Testis (tissue), 3 donors: ENCODE measurements around the gene RBM15. TPM values are rescaled to one million over a fixed set of nuclear protein-coding genes. Genes with fewer than 3 reads are reported as not detected.

Source experiments
- DNase-seq: peaks from one replicate; pipeline ENCODE4 v3.0.0-alpha.2; 2019
- H3K27ac ChIP-seq, 2 donors: fragments of 200-600 bp; sonication (generic); one replicate each; pipeline ENCODE4 v1.5.1; 2019
- H3K27me3 ChIP-seq: fragments of 200-600 bp; sonication (generic); one replicate; pipeline ENCODE4 v1.5.1; 2019
- H3K36me3 ChIP-seq: fragments of 200-600 bp; sonication (generic); one replicate; pipeline ENCODE4 v1.5.1; 2017; ENCODE audit warnings: low read depth; ENCODE audit errors: missing control alignments
- H3K4me1 ChIP-seq: fragments of 200-600 bp; sonication (generic); one replicate; pipeline ENCODE4 v1.5.1; 2019
- H3K4me3 ChIP-seq, 2 donors: fragments of 200-600 bp; sonication (generic); one replicate each; pipeline ENCODE4 v1.5.1; 2017 to 2019
- H3K9me3 ChIP-seq: fragments of 200-600 bp; sonication (generic); one replicate; pipeline ENCODE4 v1.5.1; 2017
- POLR2A ChIP-seq: fragments of 450-650 bp; IDR thresholded peaks from one replicate; pipeline ENCODE4 v1.6.1; 2017; ENCODE audit warnings: antibody characterized with exemption, mild to moderate bottlenecking, moderate library complexity
- WGBS, 2 donors: methylation state at CpG; one replicate each; pipeline ENCODE4 v1.1.5; 2018; 5-methylcytosine and 5-hydroxymethylcytosine counted together
- intact Hi-C: fragments of 100-400 bp; cut with DNase I; formaldehyde crosslinking; loops from one replicate; pipeline ENCODE4 v1.15.1; 2023; ENCODE audit warnings: low total_unique reads
- polyA plus RNA-seq: library from polyadenylated mRNA; stranded (reverse); fragments of 350-450 nt; fragmentation: Illumina TruSeq; extraction: RNeasy Lipid Tissue Mini Kit (QIAGEN cat#74804); gene quantifications from one replicate; pipeline ENCODE4 v1.2.3, GENCODE V29; 2014; ENCODE audit warnings: low read depth, low replicate concordance; ENCODE audit not compliant: insufficient read depth
- total RNA-seq, 2 donors: library from RNA; depleted of rRNA; stranded (reverse); fragments of >200 nt; gene quantifications; one replicate each; pipeline ENCODE4 v1.2.3, GENCODE V29; 2016
- TF ChIP-seq, protein P1 (sequence below), 3 experiments: fragments of 450-650 bp in 2 of 3; fragments of 200-600 bp in 1 of 3; sonication (generic) in 1 of 3; IDR thresholded peaks; one replicate each; pipeline ENCODE4 v1.5.1; 2016 to 2019; ENCODE audit warnings: antibody characterized with exemption in 3 of 3, mild to moderate bottlenecking in 2 of 3, moderate library complexity in 1 of 3

Gene RBM15
- total and polyA plus RNA-seq, 3 donors from 2014 or later, result 22.2 to 80.2 (median 72.8) TPM

DNA sequence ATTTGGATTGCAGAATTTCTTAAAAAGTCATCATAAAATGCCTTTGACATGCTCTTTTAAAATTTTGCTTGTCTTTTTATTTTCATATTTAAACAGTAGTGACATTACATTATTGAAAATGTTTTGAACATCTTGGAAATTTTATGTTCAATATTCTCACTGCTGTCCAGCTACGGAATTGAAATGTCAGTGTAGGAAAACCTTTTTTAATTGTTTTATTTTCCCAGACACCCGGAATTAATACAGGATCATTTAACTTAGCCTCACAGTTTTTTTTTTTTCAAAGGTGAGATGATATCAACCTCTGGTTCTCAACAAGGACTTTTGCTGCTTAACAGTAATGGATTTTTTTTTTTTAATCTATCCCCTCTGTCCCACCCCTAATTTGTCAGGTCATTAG lies 4.1 kb downstream of the RBM15 start:
- WGBS, 2 donors, result 71% methylated on average over 2 of the region's 2 CpGs
- no peak for TF ChIP-seq POLR2A
- TF ChIP-seq, protein P1, sequence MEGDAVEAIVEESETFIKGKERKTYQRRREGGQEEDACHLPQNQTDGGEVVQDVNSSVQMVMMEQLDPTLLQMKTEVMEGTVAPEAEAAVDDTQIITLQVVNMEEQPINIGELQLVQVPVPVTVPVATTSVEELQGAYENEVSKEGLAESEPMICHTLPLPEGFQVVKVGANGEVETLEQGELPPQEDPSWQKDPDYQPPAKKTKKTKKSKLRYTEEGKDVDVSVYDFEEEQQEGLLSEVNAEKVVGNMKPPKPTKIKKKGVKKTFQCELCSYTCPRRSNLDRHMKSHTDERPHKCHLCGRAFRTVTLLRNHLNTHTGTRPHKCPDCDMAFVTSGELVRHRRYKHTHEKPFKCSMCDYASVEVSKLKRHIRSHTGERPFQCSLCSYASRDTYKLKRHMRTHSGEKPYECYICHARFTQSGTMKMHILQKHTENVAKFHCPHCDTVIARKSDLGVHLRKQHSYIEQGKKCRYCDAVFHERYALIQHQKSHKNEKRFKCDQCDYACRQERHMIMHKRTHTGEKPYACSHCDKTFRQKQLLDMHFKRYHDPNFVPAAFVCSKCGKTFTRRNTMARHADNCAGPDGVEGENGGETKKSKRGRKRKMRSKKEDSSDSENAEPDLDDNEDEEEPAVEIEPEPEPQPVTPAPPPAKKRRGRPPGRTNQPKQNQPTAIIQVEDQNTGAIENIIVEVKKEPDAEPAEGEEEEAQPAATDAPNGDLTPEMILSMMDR (IDR thresholded peaks at IDR 0.05), result no peak
- Histone ChIP-seq H3K4me3 (no peak overlapping the region), H3K36me3 (no peaks in the 10 kb centered on the region), H3K27me3 (no peaks in the 10 kb centered on the region), H3K9me3 (no peaks in the 10 kb centered on the region), H3K4me1 (peaks cover 35% of the 10 kb centered on the region), H3K27ac (no peak overlapping the region)
- no peak for DNase-seq
- intact Hi-C loops, result loop anchor here (10.0 kb wide), 1 partner anchor 62 kb away; the partner anchor contains the start of gene LAMTOR5

DNA sequence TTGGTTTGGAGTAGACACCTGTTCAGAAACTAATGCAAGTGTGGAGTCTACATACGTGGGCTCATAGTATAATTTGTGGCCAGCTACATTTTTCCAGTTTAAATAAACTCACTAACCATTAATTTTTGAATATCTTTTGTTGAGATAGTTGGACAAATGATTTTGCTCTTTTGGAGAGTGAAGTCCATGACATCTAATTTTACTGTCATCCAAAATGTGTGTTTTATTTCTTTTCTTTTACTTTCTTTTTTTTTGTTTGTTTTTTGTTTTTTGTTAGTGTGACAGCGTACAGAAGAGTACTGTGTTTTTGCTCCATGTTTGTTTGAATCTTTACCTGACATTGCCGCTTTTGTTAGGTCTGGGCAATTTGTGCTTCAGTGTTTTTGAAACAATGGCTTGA lies 5.0 kb downstream of the RBM15 start:
- H3K9me3 ChIP-seq, result no peaks in the 10 kb centered on the region
- TF ChIP-seq POLR2A, result no peak
- TF ChIP-seq, protein P1 (IDR thresholded peaks at IDR 0.05), result no peak
- no peaks in the 10 kb centered on the region for H3K27me3 ChIP-seq
- intact Hi-C loops, result loop anchor here (10.0 kb wide), 1 partner anchor 61 kb away; the partner anchor contains the start of gene LAMTOR5
- 85% methylated on average over 3 of the region's 3 CpGs for WGBS, 2 donors
- H3K4me1 ChIP-seq, result peaks cover 44% of the 10 kb centered on the region
- no peak for DNase-seq
- no peak overlapping the region for H3K4me3 ChIP-seq
- H3K27ac ChIP-seq, result no peak overlapping the region
- H3K36me3 ChIP-seq, result no peaks in the 10 kb centered on the region

DNA sequence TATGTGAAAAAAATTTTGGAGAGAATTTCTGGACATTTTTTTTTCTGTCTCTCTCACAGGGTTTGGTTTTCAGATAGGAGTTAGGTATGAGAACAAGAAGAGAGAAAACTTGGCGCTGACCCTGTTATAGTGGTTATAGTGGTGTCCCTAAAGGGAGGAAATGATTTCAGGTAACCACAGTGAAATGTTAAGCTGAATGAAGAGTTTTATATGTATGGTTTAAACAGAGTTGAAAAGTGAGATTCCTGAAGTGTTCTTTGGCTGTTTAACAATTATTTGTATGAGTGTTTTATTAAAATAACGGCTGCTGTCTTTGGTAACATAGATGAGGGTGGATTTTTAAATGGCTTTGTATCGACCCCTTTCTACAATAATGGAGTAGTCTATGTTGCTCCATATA lies 6.3 kb downstream of the RBM15 start:
- H3K4me3 ChIP-seq, result no peak overlapping the region
- 88 to 89% methylated on average over 3 of the region's 3 CpGs for WGBS, 2 donors
- H3K9me3 ChIP-seq, result no peaks in the 10 kb centered on the region
- H3K27ac ChIP-seq, result no peak overlapping the region
- no peaks in the 10 kb centered on the region for H3K36me3 ChIP-seq
- H3K4me1 ChIP-seq, result peaks cover 45% of the 10 kb centered on the region
- no peaks in the 10 kb centered on the region for H3K27me3 ChIP-seq
- intact Hi-C loops, result loop anchor here (10.0 kb wide), 1 partner anchor 59 kb away; the partner anchor contains the start of gene LAMTOR5
- TF ChIP-seq, protein P1 (IDR thresholded peaks at IDR 0.05), result no peak
- TF ChIP-seq POLR2A, result no peak
- no peak for DNase-seq

DNA sequence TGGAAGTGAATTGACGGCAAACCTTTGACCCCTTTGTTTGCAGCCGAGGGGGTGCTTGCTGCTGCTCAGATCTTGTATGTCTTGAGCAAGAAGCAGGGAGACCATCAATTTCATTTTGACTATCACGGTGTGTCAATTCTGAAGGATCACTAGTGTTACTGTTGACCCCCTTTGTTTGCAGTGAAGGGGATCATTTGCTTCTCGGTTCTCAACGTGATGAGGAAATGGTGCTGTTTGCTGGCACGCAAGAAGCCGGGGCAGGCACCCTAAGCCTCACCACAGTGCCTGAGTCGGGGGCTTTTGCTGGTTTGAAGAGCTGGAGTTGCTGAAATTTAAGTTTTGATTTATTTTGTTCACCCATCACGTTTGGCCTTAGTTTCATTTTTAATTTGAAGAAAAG lies 7.5 kb downstream of the RBM15 start:
- 68% methylated on average over 9 of the region's 9 CpGs for WGBS, 2 donors
- no peak for DNase-seq
- no peaks in the 10 kb centered on the region for H3K9me3 ChIP-seq
- TF ChIP-seq POLR2A, result no peak
- TF ChIP-seq, protein P1 (IDR thresholded peaks at IDR 0.05), result no peak
- peaks cover 33% of the 10 kb centered on the region for H3K4me1 ChIP-seq
- H3K4me3 ChIP-seq, result no peak overlapping the region
- intact Hi-C loops, result loop anchor here (10.0 kb wide), 1 partner anchor 58 kb away; the partner anchor contains the start of gene LAMTOR5
- H3K27ac ChIP-seq, result no peak overlapping the region
- no peaks in the 10 kb centered on the region for H3K27me3 ChIP-seq
- H3K36me3 ChIP-seq, result no peaks in the 10 kb centered on the region

DNA sequence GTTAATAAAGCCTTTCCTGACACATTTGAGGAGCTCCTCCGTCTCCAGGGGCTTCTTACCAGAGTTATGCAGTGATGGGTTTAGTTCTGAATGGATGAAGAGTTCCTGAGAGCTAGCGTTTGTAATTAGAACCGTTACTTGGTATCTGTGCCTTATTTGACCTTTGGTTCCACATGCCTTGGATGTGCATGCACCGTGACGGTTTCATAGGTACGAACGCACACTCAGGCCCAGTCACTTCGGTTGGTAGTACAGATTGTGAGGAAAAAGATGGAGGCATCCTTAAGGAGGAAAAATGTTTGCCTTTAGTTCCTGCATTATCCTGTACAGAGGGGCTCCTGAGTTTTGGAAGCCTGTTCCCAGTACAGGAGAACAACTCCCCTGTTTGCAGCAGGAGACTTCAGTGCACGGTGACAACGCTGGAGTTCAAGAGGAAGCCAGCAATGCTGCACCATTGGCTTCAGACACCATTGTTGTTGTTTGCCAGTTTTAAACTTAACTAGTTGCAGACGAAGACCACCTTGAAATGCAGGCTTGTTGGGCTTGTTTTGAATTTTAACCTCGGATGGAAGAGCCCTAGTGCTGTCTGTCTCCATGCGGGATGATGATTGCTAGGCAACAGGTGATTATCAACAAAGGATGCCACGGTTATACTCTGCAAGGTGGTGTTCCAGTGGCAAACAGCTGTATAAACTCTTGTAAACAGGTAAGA lies 8.2 kb downstream of the RBM15 start:
- TF ChIP-seq POLR2A, result no peak
- TF ChIP-seq, protein P1 (IDR thresholded peaks at IDR 0.05), result no peak
- intact Hi-C loops, result loop anchor here (10.0 kb wide), 1 partner anchor 57 kb away; the partner anchor contains the start of gene LAMTOR5
- 72 to 74% methylated on average over 12 to 14 of the region's 14 CpGs for WGBS, 2 donors
- Histone ChIP-seq H3K4me1 (peaks cover 26% of the 10 kb centered on the region), H3K36me3 (no peaks in the 10 kb centered on the region), H3K4me3 (no peak overlapping the region), H3K27ac (peak overlapping the region in 1 of 2 donors; percentile 0), H3K27me3 (no peaks in the 10 kb centered on the region), H3K9me3 (no peaks in the 10 kb centered on the region)
- no peak for DNase-seq
